GM18907 (cell line): ENCODE measurements around the gene BMP10.
A peak's percentile ranks its signal among the peaks of the same experiment; 100 is the strongest.
"Not testable (repeated sequence)": the region's sequence is repeated elsewhere in the genome, so short reads cannot be mapped to it uniquely, and the experiment has no call there.

Experiments
- ATAC-seq: cut with Tn5 transposase; IDR thresholded peaks from one replicate; pipeline ENCODE4 v1.9.1; 2021; ENCODE audit warnings: mild to moderate bottlenecking, moderate library complexity; ENCODE audit not compliant: unreplicated experiment

The BMP10 gene

DNA sequence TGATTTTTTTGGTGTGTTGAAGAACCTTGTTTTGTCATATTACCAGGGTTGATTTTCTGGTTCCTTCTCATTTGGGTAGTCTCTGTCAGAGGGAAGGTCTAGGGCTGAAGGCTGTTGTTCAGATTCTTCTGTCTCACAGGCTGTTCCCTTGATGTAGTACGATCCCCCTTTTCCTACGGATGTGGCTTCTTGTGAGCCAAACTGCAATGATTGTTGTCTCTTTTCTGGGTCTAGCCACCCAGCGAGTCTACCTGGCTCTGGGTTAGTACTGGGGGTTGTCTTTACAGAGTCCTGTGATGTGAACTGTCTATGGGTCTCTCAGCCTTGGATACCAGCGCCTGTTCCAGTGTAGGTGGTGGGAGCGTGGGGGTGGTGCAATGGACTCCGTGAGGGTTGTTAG is 24.8 kb upstream of the BMP10 start:
- ATAC-seq, result not testable (repeated sequence)

DNA sequence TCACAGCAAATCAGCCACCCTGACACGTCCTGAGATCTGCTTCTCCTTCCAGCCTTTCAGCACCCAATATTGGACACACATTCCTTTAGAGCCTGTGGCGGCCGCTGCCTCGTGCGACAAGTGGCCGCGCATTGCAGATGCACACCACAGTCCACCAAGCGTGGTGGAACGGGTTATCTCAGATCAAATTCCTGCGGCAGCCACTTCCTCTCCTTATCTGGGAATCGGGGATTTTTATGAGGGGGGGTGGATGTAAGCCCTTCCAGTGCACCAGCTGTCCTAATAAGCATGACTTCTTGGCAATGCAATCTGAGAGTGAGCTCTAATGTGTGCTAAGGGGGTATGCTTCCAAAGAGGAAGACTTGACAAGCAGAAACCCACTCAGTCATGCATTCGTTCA is 18.3 kb upstream of the BMP10 start:
- ATAC-seq, result no peak

DNA sequence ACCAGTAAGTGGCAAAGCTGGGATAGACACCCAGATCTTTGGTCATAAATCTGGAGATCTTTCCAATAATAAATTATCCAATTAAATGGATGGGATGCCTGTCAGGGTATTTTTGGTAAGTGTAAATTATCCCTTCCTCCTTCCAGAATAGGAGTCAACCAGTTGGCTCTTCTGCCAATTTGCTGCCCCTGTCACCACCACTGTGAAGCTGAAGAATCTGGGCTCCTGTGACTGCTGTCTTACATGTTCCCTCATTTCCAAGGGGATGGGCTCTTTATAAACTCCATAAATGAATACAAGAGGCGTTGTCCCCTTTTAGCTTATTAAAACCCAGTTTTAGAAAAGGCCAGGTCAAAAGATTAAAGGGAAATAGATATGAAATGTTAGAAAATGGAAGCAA is 17.8 kb upstream of the BMP10 start:
- no peak for ATAC-seq

DNA sequence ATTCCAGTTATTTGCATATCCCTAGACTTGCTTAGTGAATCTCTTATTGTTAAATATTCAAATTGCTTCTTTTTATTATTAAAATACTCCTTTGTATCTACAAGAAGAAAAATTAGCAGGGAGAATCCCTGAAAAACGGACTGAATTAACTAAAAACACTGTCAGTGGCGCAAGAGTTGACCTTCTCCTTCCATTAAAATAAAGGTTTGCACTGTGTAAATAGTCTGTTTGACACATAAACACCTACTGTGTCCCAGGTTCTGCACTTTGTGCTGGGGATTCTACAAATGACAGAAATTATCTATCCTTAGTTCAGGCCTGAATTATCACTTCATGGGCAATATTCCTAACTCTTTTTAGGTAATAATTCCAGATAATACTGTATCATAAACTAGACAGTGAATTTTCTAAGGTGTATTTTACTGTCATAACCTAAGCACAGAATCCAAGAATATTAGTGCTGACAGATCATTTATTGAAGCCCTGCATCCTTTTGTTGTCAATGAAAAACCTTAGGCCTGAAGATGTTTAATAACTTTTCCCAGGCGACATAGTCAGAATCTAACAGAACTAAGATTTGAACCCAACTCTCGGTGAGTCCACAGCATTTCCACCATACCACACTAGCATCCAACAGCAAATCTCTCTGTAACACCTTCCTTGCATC is 17.0 kb upstream of the BMP10 start:
- no peak for ATAC-seq

DNA sequence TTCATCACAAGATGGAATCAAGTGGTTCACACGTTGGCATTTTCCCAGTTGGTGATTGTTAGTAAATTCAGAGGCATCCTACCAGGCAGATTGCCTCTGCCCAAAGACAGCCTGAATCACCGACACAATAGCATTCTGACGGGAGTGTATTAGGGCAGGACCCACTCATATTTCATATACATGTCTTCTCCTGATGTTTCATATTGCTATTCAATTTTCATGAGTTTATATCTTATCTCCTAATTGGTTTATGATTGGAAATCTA is 14.5 kb upstream of the BMP10 start:
- no peak for ATAC-seq

DNA sequence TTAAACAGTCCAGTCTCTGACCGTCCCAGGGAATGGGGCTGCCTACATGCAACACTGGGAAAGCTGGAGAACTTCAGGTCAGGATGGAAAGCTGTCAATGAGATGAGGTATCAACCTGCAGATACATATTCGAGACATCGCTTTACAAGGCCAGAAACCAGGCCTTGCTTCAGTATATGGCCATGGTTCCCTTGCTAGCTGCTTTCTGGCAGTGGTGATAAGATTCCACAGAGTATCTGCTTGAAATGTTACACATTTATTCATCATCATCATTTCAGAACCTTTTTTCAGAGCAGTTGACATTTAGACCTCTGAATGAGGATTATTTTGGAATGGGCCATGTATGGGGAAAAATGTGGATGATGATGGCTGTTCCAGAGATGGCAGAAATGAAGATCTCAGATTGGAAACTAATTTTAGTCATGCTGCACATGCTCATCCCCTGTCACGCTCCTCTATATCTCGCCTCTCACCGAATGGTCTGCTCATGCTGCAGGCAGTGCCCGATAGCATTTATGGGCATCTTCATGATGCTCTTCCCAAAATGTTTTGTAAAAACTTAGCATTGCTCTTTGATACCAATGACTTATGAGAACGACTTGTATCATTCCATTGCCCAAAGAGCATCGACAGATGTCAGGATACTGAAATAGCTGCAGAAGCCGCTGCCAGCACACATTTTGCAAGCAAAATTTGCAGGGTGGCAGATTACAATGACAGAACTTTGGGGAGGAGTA is 14.0 kb upstream of the BMP10 start:
- ATAC-seq, result no peak

DNA sequence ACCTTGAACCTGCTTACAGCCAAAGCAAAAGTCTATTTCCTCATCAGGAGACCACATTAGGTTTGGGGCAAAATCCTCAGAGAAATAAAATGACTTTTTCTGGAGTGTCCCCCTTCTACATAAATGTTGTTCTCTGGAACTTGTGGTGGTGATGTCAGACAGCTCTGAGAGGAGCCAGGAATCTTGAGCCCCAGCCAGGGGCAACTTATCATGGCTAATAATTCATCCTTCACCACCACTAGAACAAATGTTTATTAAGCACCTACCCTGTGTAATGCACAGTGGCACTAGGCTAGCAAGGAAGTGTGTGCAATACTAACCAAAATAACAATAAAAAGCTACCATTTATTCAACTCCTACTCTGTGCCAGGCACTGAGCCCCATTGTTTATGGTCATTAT is 9.0 kb upstream of the BMP10 start:
- ATAC-seq, result no peak

DNA sequence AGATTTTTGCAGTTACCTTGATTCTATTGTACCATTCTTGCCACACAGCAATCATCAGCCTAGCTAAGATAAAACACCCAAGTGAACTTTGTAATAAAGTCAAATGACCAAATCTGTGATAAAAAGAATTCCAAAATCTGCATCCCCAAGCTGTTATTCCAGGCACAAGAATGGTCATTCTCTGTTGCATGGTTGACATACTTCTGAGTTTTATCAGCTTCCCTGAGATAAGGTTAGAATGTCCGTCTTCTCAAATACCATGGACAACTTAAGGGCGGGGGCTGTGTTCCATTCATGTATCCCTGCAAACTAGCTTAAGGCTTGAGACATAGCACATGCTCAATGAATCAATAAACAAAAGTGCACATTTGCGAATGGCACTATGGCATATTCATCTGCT is 8.1 kb upstream of the BMP10 start:
- no peak for ATAC-seq

DNA sequence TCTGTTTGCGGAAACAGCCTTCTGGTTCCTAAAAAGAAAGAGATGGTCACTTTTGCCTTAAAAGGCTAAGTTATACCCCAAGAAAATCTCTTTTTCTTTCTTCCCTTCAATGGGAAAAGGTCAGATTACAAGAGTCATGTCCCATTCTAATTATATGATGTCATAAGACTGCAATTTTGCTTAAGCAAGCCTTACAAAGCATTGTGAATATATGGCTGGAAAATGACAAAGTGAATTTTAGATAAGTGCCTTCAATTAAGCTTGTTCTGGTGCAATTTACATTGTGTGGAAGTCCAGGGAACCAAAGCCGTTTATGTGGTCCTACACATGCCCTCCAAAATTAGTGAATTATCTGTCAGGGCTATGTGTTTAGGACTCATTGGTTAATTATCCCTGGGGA is 7.6 kb upstream of the BMP10 start:
- no peak for ATAC-seq

DNA sequence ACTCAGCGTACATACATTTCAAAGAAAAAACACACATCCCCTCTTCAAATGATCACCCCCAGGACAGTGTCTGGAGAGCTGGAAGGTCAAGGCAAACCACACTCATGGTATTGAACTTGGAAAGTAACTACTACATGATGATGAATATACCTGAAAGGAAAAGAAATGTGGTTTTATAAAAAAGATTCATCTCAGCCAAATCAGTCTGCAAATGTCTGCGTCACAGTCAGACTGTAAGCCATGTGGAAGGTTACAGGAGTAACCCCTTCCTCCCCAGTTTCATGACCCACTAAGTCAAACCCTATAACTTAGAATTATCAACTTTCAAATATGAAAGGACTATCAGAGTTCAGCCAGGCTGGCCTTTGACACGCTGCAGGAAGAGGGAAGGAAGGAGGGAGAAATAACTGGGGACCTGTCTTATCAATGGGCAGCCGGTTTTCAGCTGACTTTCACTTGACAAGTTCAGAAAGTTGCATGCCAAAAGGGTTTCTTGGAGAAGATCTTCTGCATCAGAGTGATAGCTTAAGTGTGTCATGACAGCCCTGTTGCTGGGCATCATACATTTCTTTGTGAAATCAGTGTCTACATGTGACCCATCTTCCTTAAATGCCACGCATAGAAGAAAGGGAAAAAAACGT is 7.0 kb upstream of the BMP10 start:
- ATAC-seq, result no peak

DNA sequence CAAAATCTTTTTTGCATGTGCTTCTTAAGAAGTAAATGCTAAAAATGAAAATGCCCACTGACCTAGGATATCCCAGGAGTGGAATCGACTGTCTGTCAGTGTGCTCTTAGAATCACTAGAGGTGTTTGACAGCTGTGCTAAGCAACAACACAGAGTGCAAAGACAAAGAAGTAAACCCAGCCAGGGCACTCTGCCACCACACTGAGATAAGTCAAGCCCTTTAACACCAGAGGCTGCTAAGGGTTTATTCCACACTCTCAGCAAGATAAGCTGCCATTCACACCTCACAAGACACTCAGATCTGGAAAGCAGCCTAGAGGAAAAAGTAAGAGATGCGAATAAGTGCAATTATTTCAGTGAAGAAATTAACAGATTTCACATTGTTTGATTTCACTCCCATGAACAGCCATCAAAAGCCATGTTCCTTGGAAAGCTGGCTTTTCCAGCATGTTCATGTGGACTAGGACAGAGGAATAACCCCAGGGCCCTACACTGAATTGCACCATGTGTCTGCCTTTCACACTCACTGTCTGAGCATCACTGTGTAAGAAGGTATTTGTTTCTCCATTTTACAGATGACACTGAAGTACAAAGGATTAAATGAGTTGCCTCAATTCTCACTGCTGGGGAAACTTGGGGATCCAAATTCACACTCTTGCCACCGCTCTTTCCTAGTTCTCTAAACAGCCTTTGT is 6.0 kb upstream of the BMP10 start:
- no peak for ATAC-seq

DNA sequence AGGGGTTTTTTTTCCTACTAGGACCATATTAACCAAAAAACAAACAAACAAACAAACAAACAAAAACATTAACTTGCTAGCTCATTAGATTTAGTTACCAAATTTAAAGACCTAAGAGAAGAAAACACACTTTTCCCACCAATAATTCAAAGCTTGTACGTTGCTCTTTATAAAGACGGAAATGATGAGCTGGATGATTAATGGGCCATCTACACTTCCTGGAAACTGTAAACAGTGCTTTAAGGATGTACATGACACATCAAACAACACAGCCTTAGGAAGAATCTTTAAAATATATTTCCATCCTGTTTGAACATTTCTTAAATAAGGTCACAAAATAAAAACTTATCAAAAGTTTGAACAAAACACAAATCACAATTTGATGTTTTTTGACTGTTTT is 982 bp downstream of the BMP10 start:
- ATAC-seq, result no peak

DNA sequence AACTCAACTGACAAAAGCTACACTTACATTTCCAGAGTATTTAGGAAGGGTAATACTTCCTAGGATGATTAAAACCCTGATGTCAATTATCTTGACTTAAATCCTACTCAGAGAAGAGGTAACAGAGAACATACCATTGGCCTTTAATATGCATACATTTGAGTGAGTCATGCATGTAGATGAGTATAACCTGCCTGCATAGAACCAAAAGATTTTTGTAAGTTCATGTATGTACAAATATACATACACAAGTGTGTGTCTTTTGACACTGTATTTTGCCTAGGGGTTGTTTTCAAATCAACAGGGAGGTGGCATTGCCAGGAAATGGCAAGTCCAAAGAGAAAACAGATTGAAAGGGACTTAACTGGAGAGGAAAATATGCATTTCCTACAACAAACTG is 6.1 kb downstream of the BMP10 start:
- no peak for ATAC-seq

DNA sequence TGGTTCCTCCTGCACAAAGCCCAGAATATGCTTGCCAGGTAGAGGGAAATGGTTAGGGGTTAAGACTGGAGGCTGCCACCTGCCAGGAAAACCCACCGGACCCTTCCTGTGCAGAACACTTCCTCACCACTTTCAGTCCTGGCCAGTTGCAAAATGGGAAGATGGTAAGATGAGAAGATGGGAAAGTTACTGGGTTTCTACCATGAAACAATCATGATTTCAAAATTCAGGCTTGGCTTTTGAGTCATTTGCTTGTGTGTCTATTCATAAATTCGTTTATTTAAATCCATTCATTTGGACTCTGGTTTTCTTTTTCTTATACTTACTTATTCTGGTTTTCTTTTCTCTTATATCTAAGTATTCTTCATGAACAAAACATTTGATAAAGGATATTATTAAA is 7.2 kb downstream of the BMP10 start:
- ATAC-seq, result no peak

DNA sequence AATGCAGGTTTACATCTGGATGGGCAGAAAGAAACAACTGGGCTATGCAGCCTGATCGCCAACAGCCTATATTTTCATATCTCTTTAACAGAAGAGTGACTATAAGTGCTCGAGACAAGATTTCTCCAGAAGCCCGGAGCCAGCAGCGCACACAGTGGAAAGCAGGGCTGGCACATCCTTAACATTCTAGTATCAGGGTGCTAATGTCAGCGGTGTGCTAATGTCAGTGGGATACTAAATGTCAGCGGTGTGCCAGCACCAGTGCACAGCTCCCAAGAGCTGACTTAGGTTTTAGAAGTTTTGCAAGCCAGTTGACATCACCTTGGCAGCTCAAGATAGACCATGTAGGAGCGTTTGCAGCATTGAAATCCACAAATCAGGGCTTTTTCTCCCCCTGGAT is 8.3 kb downstream of the BMP10 start:
- no peak for ATAC-seq

DNA sequence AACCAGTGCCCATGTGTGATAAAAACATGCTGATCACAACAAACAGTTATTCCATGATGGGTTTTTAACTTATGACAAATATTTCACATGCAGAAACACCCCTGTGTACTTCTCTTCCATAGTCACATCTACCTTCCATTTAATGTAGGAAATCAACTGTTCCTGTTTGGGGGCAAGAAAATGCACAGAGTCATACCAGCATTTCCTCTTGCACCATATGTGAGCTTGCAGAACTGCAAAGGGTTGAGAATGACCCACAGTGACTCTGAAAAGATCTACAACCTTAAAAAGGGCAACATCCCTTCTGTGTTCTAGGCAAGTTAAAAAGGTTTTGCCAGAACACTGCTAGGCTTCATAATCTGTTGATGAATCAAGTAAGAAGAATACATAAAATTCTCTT is 9.9 kb downstream of the BMP10 start:
- no peak for ATAC-seq

DNA sequence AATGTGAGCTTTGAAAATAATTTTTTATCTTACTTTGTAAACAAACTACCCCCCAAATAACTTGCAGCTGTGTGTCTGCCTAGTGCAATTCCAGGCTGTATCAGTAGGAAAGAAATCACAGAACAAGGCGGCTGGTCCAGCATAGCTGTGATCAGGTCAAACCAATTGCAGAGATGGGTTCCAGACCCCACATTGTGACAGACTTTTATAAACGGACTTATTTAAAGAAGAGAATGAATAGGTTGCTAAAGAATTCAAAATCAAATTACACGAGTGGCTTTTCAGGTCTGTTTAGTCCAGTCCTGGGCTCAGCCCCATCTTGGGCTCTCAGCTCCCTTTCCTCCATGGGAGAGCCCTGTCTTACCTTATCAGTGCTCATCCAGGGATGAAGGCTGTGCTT is 11.1 kb downstream of the BMP10 start:
- no peak for ATAC-seq

DNA sequence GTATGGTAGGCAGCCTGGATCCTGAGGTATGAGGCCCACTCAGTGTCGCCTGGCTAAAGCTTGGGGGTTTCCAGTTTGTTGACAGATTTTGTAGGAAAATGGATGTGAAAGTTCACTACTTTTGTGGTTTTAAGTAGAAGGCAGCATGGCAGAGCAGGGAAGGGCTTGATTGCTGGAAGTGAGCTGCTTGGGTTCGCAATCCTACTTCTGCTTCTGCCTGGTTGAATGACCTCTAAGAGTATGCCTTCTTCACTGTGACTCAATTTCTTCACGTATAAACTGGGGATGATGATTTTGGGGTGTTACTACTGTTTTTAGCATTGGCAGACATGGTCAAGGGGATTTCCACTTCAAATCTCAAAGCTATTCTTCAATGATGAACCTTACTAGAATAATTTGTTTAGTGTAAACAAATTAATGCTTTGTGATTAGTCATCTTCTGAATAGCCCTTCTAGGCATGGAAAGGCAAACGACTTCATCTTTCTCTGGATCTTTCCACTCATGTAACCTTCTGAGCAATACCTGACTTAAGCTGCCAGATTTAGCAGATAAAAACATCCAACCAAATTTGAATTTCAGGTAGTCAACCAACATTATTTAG is 13.2 kb downstream of the BMP10 start:
- ATAC-seq, result peak; percentile 53

DNA sequence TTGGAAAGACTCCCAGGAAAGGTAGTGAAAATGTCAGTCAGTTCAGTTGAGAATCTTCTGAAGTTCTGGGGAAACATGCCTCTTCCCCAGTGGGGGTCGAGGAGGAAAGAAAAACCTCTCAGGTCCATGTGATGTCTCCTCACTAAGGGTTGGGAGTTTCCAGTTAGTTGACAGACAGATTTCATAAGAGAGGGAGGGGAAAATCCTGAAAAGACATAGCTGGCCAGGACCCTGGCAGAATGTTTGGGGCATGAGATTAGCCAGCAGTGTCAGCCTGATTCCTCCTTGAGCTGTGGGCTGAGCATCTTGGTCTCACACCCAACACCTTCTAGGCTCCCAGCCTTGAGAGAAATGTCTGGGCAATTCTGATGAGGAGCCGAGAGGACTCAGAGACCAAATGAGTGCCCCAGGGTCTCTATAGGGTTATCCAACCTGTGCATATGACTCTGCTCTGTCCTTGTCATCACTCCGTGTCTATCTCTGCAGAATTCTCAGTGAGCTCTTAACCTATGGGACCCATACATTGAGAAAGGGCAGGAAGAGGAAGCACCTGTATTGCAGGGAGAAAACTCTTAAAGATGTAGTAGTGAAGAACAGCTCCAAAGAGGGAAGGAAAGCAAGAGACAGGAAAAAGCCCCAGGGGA is 13.9 kb downstream of the BMP10 start:
- no peak for ATAC-seq

DNA sequence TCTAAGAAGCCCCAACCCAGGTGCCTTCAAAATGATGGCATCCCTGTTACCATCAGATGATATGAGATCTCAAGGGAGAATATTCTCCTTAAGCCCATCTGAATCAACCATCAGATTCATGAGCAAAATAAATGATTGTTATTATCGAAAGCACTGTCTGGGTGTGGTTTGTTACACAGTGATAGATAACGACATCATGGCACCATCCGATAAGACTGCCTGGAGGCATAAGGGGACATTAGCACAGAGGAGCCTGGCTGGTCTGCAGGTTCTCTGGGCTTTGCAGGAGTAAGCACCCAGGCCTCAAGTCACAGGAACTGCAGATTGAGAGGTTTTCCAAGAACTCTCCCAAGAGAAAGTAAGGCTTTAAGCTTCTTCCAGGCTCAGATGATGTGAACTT is 15.6 kb downstream of the BMP10 start:
- no peak for ATAC-seq

DNA sequence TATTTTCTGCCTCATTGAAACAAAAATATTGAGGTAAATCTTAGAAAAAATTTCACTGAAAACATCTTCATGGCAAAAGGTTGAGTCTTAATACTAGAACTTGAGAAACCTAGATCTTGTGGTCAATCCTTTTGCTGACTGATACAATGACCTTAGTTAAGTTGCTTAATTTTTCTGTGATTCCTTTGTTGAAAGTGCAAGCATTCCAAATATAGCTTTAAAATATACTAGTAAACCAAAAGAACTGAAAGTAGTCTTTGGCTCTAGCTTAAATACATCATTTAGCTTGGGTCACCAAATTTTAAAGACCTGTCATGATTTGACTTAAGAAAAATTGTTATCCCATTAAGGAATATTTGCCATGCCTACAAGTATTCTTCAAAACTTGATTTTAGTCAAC is 16.7 kb downstream of the BMP10 start:
- no peak for ATAC-seq
